Epithelial cell of umbilical artery (primary cell): ENCODE measurements around the gene FADS1. TPM values are rescaled to one million over a fixed set of nuclear protein-coding genes. Genes with fewer than 3 reads are reported as not detected.

Experiments
- total RNA-seq: library from RNA; depleted of rRNA; stranded (reverse); fragments of >200 nt; gene quantifications from 2 replicates; pipeline ENCODE4 v1.2.3, GENCODE V29; 2014

FADS1 gene
- total RNA-seq = 69.8 and 75.5 TPM in 2 replicates

GRCh38 chr11:61816736-61817455 is at the start of gene FADS1:
Gene FADS1 (minus strand): TSS chr11:61817003. CDS start chr11:61816929, 74 bp downstream.

GRCh38 chr11:61827571-61828378 is 11.0 kb upstream of the FADS1 start, which contains the start of gene FADS2:
Gene FADS2 (plus strand): TSS chr11:61828300. CDS start chr11:61828391, 91 bp downstream.

GRCh38 chr11:61792310-61793082 is 24.3 kb downstream of the FADS1 start, which contains the start of the genes FEN1 and TMEM258:
Gene FEN1 (plus strand): TSS chr11:61792911. CDS start chr11:61795362, 2,451 bp downstream.
Gene TMEM258 (minus strand): TSS chr11:61792599. CDS start chr11:61792558, 41 bp downstream.

GRCh38 chr11:61752117-61752924 is 64.5 kb downstream of the FADS1 start, which contains the start of gene MYRF:
Gene MYRF (plus strand): TSS chr11:61752636. CDS start chr11:61752745, 109 bp downstream.

Other genes starting within 250 kb of the FADS1 start
- gene SYT7, start 235.9 kb downstream of the FADS1 start, total RNA-seq = under 0.01 and 0.30 TPM in 2 replicates
- gene DAGLA, start 136.6 kb downstream of the FADS1 start, total RNA-seq = 0.46 and 0.65 TPM in 2 replicates
- gene MYRF, start 64.4 kb downstream of the FADS1 start, total RNA-seq = 0.91 and 0.97 TPM in 2 replicates
- 51.5 and 71.1 TPM in 2 replicates for gene TMEM258, start 24.4 kb downstream of the FADS1 start, total RNA-seq
- 45.8 and 52.6 TPM in 2 replicates for gene FEN1, start 24.1 kb downstream of the FADS1 start, total RNA-seq
- 173 and 214 TPM in 2 replicates for gene FADS2, start 11.3 kb upstream of the FADS1 start, total RNA-seq
- gene FADS3, start 74.5 kb upstream of the FADS1 start, total RNA-seq = 123 and 147 TPM in 2 replicates
- gene RAB3IL1, start 100.6 kb upstream of the FADS1 start, total RNA-seq = 0.32 and 1.1 TPM in 2 replicates
- gene BEST1, start 133.3 kb upstream of the FADS1 start, total RNA-seq = under 0.01 TPM in 1 of 2 replicates, not detected in the other
- gene FTH1, start 150.6 kb upstream of the FADS1 start, total RNA-seq = 339 and 510 TPM in 2 replicates